Measurements from ENCODE around the gene SCAMP3. TPM values are rescaled to one million over a fixed set of nuclear protein-coding genes. Genes with fewer than 3 reads are reported as not detected.
"Not testable (repeated sequence)": the region's sequence is repeated elsewhere in the genome, so short reads cannot be mapped to it uniquely, and the experiment has no call there.

Gene SCAMP3
- total and polyA plus RNA-seq, 2 experiments from 2014 or later, result 80.5 to 135 TPM

- no peaks in the 10 kb centered on the region for H4K20me1 ChIP-seq (ENCODE audit: insufficient read depth)
- H3K9ac ChIP-seq, result peak overlapping the region; percentile 78
- H3K79me2 ChIP-seq (ENCODE audit: insufficient read depth), result peaks cover 18% of the 10 kb centered on the region
- in situ Hi-C loops (cut with MboI), result no loop called here
- no peaks in the 10 kb centered on the region for H3K36me3 ChIP-seq (ENCODE audit: low read depth)
- H3F3A ChIP-seq (ENCODE audit: insufficient read depth), result peaks cover 29% of the 10 kb centered on the region
- peak overlapping the region; percentile 76 for H3K4me3 ChIP-seq
- WGBS, 2 experiments (ENCODE audit: low coverage in 1 of 2, low lambda C conversion rate in 2 of 2, missing lambda C conversion rate in 2 of 2), result 13 to 16% methylated on average over 4 of the region's 4 CpGs
- peak overlapping the region; percentile 87 for H3K4me2 ChIP-seq (ENCODE audit: unreplicated experiment)
- H3K27ac ChIP-seq, result peak overlapping the region; percentile 26
- H3K4me1 ChIP-seq (ENCODE audit: insufficient read depth), result peaks cover 20% of the 10 kb centered on the region
- no peak for TF ChIP-seq EZH2 (IDR thresholded peaks at IDR 0.05; ENCODE audit: insufficient read depth, poor library complexity, severe bottlenecking)
- no peak for TF ChIP-seq EZH2phosphoT487 (IDR thresholded peaks at IDR 0.05; ENCODE audit: insufficient read depth, low read depth)
- H2AFZ ChIP-seq, result peak overlapping the region; percentile 81
- no peaks in the 10 kb centered on the region for H3K9me3 ChIP-seq (ENCODE audit: low read depth)
- DNase-seq, result peak; percentile 92
- H3K9me2 ChIP-seq (ENCODE audit: insufficient read depth), result no peaks in the 10 kb centered on the region
- no peaks in the 10 kb centered on the region for H3K27me3 ChIP-seq (replicated peaks; ENCODE audit: insufficient read depth)
These were observed 21.0 kb downstream of the SCAMP3 start for GRCh38 chr1:155241069-155241679.

DNA sequence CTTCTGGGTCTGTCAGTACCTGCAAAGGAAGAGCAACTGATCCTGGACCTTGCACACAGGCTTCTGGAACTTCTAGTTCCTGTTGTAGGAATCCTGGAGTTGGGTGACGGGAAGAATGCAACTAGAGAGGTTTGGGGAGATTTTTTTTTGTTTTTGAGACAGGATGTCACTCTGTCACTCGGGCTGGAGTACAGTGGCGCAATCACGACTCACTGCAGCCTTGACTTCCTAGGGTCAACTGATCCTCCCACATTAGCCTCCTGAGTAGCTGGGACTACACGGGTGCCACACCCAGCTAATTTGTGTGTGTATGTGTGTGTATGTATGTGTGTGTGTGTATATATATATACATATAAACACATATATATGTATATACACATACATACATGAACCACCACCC lies 25.7 kb downstream of the SCAMP3 start:
- in situ Hi-C loops (cut with MboI), result no loop called here
- WGBS, 2 experiments (ENCODE audit: low coverage in 1 of 2, low lambda C conversion rate in 2 of 2, missing lambda C conversion rate in 2 of 2), result 67 to 70% methylated on average over 5 of the region's 5 CpGs
- peak; percentile 17 for DNase-seq

GRCh38 chr1:155235375-155235774 lies 26.8 kb downstream of the SCAMP3 start:
- DNase-seq; H3K27me3 ChIP-seq (replicated peaks; ENCODE audit: insufficient read depth); H3K36me3 ChIP-seq (ENCODE audit: low read depth); H3K9me3 ChIP-seq (ENCODE audit: low read depth); H3K79me2 ChIP-seq (ENCODE audit: insufficient read depth); H4K20me1 ChIP-seq (ENCODE audit: insufficient read depth); H3K9me2 ChIP-seq (ENCODE audit: insufficient read depth); H3K27ac ChIP-seq; in situ Hi-C loops (cut with MboI); H3K9ac ChIP-seq; H3K4me2 ChIP-seq (ENCODE audit: unreplicated experiment); H3K4me3 ChIP-seq; H2AFZ ChIP-seq; H3F3A ChIP-seq (ENCODE audit: insufficient read depth): not testable (repeated sequence)
- 87 to 94% methylated on average over 7 of the region's 9 CpGs for WGBS, 2 experiments (ENCODE audit: low coverage in 1 of 2, low lambda C conversion rate in 2 of 2, missing lambda C conversion rate in 2 of 2)
- H3K4me1 ChIP-seq (ENCODE audit: insufficient read depth), result peaks cover 14% of the 10 kb centered on the region

More for the DNA sequence above, 25.7 kb downstream of the SCAMP3 start:
- Histone ChIP-seq H3K27me3 (replicated peaks; ENCODE audit: insufficient read depth) (no peaks in the 10 kb centered on the region), H3K36me3 (ENCODE audit: low read depth) (no peaks in the 10 kb centered on the region), H3K4me1 (ENCODE audit: insufficient read depth) (peaks cover 16% of the 10 kb centered on the region), H3K9me3 (ENCODE audit: low read depth) (no peaks in the 10 kb centered on the region), H3K9me2 (ENCODE audit: insufficient read depth) (no peaks in the 10 kb centered on the region), H3K4me2 (ENCODE audit: unreplicated experiment) (no peak overlapping the region), H3K27ac (no peak overlapping the region), H3K79me2 (ENCODE audit: insufficient read depth) (no peaks in the 10 kb centered on the region; the same call in 1 of the 2 replicates), H3K4me3 (no peak overlapping the region), H4K20me1 (ENCODE audit: insufficient read depth) (no peaks in the 10 kb centered on the region), H2AFZ (no peak overlapping the region), H3F3A (ENCODE audit: insufficient read depth) (no peaks in the 10 kb centered on the region), H3K9ac (no peak overlapping the region)
- TF ChIP-seq EZH2phosphoT487 (IDR thresholded peaks at IDR 0.05; ENCODE audit: insufficient read depth, low read depth) (no peak), EZH2 (IDR thresholded peaks at IDR 0.05; ENCODE audit: insufficient read depth, poor library complexity, severe bottlenecking) (no peak)

GRCh38 chr1:155233502-155233901 lies 28.7 kb downstream of the SCAMP3 start:
- DNase-seq; H3F3A ChIP-seq (ENCODE audit: insufficient read depth); in situ Hi-C loops (cut with MboI); H3K4me3 ChIP-seq; H4K20me1 ChIP-seq (ENCODE audit: insufficient read depth); H3K9me3 ChIP-seq (ENCODE audit: low read depth); H3K36me3 ChIP-seq (ENCODE audit: low read depth); H3K4me2 ChIP-seq (ENCODE audit: unreplicated experiment); H3K9ac ChIP-seq; H3K79me2 ChIP-seq (ENCODE audit: insufficient read depth); H3K9me2 ChIP-seq (ENCODE audit: insufficient read depth); H2AFZ ChIP-seq; H3K27me3 ChIP-seq (replicated peaks; ENCODE audit: insufficient read depth); H3K27ac ChIP-seq: not testable (repeated sequence)
- WGBS, 2 experiments (ENCODE audit: low coverage in 1 of 2, low lambda C conversion rate in 2 of 2, missing lambda C conversion rate in 2 of 2), result 97% methylated on average over 2 of the region's 5 CpGs; no CpG with 5 or more reads in 1 of the 2 experiments
- H3K4me1 ChIP-seq (ENCODE audit: insufficient read depth), result peaks cover 14% of the 10 kb centered on the region

GRCh38 chr1:155232001-155232978 lies 29.9 kb downstream of the SCAMP3 start:
- H3K79me2 ChIP-seq (ENCODE audit: insufficient read depth); H3K4me3 ChIP-seq; H2AFZ ChIP-seq; in situ Hi-C loops (cut with MboI); H3K9me3 ChIP-seq (ENCODE audit: low read depth); H3K9me2 ChIP-seq (ENCODE audit: insufficient read depth); H3F3A ChIP-seq (ENCODE audit: insufficient read depth); H4K20me1 ChIP-seq (ENCODE audit: insufficient read depth); H3K36me3 ChIP-seq (ENCODE audit: low read depth); H3K27me3 ChIP-seq (replicated peaks; ENCODE audit: insufficient read depth); H3K4me2 ChIP-seq (ENCODE audit: unreplicated experiment): not testable (repeated sequence)
- peak; percentile 59 for DNase-seq
- peaks cover 20% of the 10 kb centered on the region for H3K4me1 ChIP-seq (ENCODE audit: insufficient read depth)
- peak overlapping the region; percentile 47; the same call in 1 of the 2 replicates for H3K9ac ChIP-seq
- peak overlapping the region; percentile 64 for H3K27ac ChIP-seq
- 31 to 40% methylated on average over 11 to 13 of the region's 13 CpGs for WGBS, 2 experiments (ENCODE audit: low coverage in 1 of 2, low lambda C conversion rate in 2 of 2, missing lambda C conversion rate in 2 of 2)

- DNase-seq; H3K9me2 ChIP-seq (ENCODE audit: insufficient read depth); H3K9me3 ChIP-seq (ENCODE audit: low read depth); H3K9ac ChIP-seq; H2AFZ ChIP-seq; H4K20me1 ChIP-seq (ENCODE audit: insufficient read depth); H3K4me3 ChIP-seq; H3K27me3 ChIP-seq (replicated peaks; ENCODE audit: insufficient read depth); H3K36me3 ChIP-seq (ENCODE audit: low read depth); H3K79me2 ChIP-seq (ENCODE audit: insufficient read depth); H3F3A ChIP-seq (ENCODE audit: insufficient read depth); in situ Hi-C loops (cut with MboI); H3K4me2 ChIP-seq (ENCODE audit: unreplicated experiment): not testable (repeated sequence)
- Histone ChIP-seq H3K4me1 (ENCODE audit: insufficient read depth) (peaks cover 21% of the 10 kb centered on the region), H3K27ac (peak overlapping the region; percentile 64; the same call in 1 of the 2 replicates)
- 35 to 37% methylated on average over 3 of the region's 3 CpGs for WGBS, 2 experiments (ENCODE audit: low coverage in 1 of 2, low lambda C conversion rate in 2 of 2, missing lambda C conversion rate in 2 of 2)
These were observed 30.9 kb downstream of the SCAMP3 start for GRCh38 chr1:155231302-155231701.
